Measurements from ENCODE around the gene CCER1.

GRCh38 chr12:90970911-90971310 is 15.9 kb upstream of the CCER1 start:
- TF ChIP-seq CTCF (IDR thresholded peaks at IDR 0.05) (no peak), POLR2A (IDR thresholded peaks at IDR 0.05) (no peak)

All from vagina (tissue), 2 donors.